HEK293 (cell line): ENCODE measurements around the gene LLGL1.

Experiments used
- CTCF ChIP-seq: fragments of 450-650 bp; formaldehyde crosslinking; IDR thresholded peaks from 2 replicates; pipeline ENCODE4 v1.5.1; 2016; ENCODE audit warnings: missing biosample characterization, missing genetic modification characterization
- KLF9 ChIP-seq: fragments of 450-650 bp; formaldehyde crosslinking; IDR thresholded peaks from 2 replicates; pipeline ENCODE4 v1.5.1; 2016; ENCODE audit warnings: missing biosample characterization, missing genetic modification characterization, low read depth
- REST ChIP-seq: fragments of 450-650 bp; formaldehyde crosslinking; IDR thresholded peaks from 2 replicates; pipeline ENCODE4 v1.5.1; 2016; ENCODE audit warnings: missing biosample characterization, missing genetic modification characterization
- ZBTB8A ChIP-seq: fragments of 450-650 bp; formaldehyde crosslinking; IDR thresholded peaks from 2 replicates; pipeline ENCODE4 v1.5.1; 2016; ENCODE audit warnings: missing biosample characterization, missing genetic modification characterization
- ZNF2 ChIP-seq: fragments of 450-650 bp; formaldehyde crosslinking; IDR thresholded peaks from 2 replicates; pipeline ENCODE4 v1.5.1; 2016; ENCODE audit warnings: missing biosample characterization, missing genetic modification characterization
- ZNF26 ChIP-seq: fragments of 450-650 bp; formaldehyde crosslinking; IDR thresholded peaks from 2 replicates; pipeline ENCODE4 v1.5.1; 2016; ENCODE audit warnings: missing biosample characterization, missing genetic modification characterization
- ZNF513 ChIP-seq: fragments of 450-650 bp; IDR thresholded peaks from 2 replicates; pipeline ENCODE4 v1.5.1; 2018; ENCODE audit warnings: missing biosample characterization, missing genetic modification characterization
- ZNF561 ChIP-seq: fragments of 450-650 bp; IDR thresholded peaks from 2 replicates; pipeline ENCODE4 v1.5.1; 2018; ENCODE audit warnings: missing biosample characterization, missing genetic modification characterization, borderline replicate concordance
- ZNF660 ChIP-seq: fragments of 450-650 bp; IDR thresholded peaks from 2 replicates; pipeline ENCODE4 v1.5.1; 2018; ENCODE audit warnings: missing biosample characterization, mild to moderate bottlenecking, missing genetic modification characterization
- ZNF692 ChIP-seq: fragments of 450-650 bp; formaldehyde crosslinking; IDR thresholded peaks from 2 replicates; pipeline ENCODE4 v1.5.1; 2016; ENCODE audit warnings: missing biosample characterization, missing genetic modification characterization

DNA sequence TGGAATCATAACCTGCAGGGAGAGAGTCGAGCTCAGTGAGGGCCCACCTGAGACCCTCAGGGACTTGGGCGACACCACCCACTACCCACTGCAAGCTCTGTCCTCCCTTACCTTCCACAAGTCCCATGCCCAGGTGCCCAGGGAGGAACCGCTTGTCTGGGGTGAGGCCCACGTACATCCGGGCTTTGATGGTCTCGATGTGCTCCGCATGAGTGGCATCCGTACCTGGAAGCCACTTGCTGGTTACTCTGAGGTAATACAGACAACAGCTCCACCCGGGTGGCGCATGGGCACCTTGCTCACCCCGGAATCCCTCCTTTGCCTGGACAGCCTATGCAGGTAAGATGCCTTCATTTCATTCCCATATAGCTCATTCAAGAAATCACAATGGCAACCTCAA, 59.9 kb downstream of the LLGL1 start:
- TF ChIP-seq ZNF2 (tag by site-specific recombination) (no peak), ZNF561 (tag by site-specific recombination) (no peak), ZBTB8A (tag by site-specific recombination) (no peak), CTCF (tag by site-specific recombination) (no peak), REST (tag by site-specific recombination) (no peak), KLF9 (no peak), ZNF26 (tag by site-specific recombination) (no peak), ZNF660 (tag by site-specific recombination) (no peak), ZNF513 (tag by site-specific recombination) (no peak), ZNF692 (tag by site-specific recombination) (no peak)
